Activated CD4-positive, alpha-beta memory T cell treated with anti-CD3 and anti-CD28 coated beads for 36 hours (primary cell): ENCODE results near the gene ANO4. TPM values are rescaled to one million over a fixed set of nuclear protein-coding genes. Genes with fewer than 3 reads are reported as not detected.

Experiments used
- total RNA-seq, 2 experiments: library from RNA; stranded (reverse); gene quantifications; one replicate each; pipeline ENCODE4 v1.2.3, GENCODE V29; 2021

Gene ANO4
- total RNA-seq, 2 experiments from 2014 or later = not detected

Other genes with a start within 250 kb of the ANO4 start
- 1 to 10 TPM; 3.4 to 3.6 TPM for gene GAS2L3, start 221.1 kb upstream of the ANO4 start, total RNA-seq